Fibroblast of the aortic adventitia (primary cell): ENCODE results near the gene ODF2. TPM values are rescaled to one million over a fixed set of nuclear protein-coding genes. Genes with fewer than 3 reads are reported as not detected.

Experiments
- DNase-seq: peaks from one replicate; pipeline ENCODE4 v3.0.0-alpha.2; 2010; ENCODE audit warnings: low read depth
- H3K4me3 ChIP-seq: 2 replicates; pipeline ENCODE4 v1.5.1; 2011; ENCODE audit warnings: low read depth, mild to moderate bottlenecking, control low read depth, low read length, moderate library complexity
- CTCF ChIP-seq: IDR thresholded peaks from 2 replicates; pipeline ENCODE4 v1.5.1; 2011; ENCODE audit warnings: mild to moderate bottlenecking, low read length, control low read depth, inconsistent platforms; ENCODE audit not compliant: insufficient read depth
- total RNA-seq: library from RNA; depleted of rRNA; stranded (reverse); fragments of >200 nt; gene quantifications from 2 replicates; pipeline ENCODE4 v1.2.3, GENCODE V29; 2012; ENCODE audit warnings: low replicate concordance

Gene ODF2
- total RNA-seq, 1 donor = 25.4 TPM

GRCh38 chr9:128428644-128429512 is 26.9 kb upstream of the ODF2 start:
- H3K4me3 ChIP-seq = no peak overlapping the region
- TF ChIP-seq CTCF = no peak
- no peak for DNase-seq

GRCh38 chr9:128429513-128430086 is 26.2 kb upstream of the ODF2 start:
- no peak overlapping the region for H3K4me3 ChIP-seq
- DNase-seq = no peak
- TF ChIP-seq CTCF = no peak

DNA sequence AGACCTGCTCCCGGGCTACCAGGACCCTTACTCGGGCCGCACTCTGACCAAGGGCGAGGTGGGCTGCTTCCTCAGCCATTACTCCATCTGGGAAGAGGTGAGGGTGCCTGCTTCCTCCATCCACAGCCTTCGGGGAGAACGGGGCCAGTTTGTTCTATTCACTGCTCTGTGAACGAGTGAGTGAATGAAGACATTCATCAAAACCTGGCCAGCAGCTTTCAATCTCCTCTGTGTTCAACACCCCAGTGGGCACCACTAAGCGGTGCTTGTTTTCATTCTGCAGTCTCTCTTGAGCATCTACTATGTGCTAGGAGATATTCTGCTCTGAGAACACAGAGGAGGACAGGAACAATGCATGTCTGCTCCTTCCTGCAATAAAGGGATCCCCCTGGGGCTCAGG is 24.6 kb upstream of the ODF2 start:
- DNase-seq = no peak
- no peak for TF ChIP-seq CTCF

DNA sequence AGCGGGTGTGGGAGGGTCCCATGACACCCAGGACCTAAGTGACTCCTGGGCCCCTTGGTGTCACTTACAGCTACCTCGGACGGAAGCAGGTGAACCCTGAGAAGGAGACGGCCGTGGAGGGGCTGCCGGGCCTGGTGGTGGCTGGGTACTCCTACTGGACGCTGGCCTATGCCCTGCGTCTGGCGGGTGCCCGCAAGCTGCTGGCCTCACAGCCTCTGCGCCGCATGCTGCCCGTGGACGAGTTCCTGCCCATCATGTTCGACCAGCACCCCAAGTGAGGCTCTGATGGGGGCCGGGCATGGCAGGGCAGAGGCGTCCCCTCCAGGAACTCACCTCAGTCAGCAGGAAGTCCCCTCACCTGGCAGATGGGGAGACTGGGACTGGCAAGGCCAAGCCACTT is 21.5 kb upstream of the ODF2 start:
- no peak overlapping the region for H3K4me3 ChIP-seq
- DNase-seq = no peak
- TF ChIP-seq CTCF = no peak

More for the DNA sequence above, 24.6 kb upstream of the ODF2 start:
- H3K4me3 ChIP-seq = no peak overlapping the region

DNA sequence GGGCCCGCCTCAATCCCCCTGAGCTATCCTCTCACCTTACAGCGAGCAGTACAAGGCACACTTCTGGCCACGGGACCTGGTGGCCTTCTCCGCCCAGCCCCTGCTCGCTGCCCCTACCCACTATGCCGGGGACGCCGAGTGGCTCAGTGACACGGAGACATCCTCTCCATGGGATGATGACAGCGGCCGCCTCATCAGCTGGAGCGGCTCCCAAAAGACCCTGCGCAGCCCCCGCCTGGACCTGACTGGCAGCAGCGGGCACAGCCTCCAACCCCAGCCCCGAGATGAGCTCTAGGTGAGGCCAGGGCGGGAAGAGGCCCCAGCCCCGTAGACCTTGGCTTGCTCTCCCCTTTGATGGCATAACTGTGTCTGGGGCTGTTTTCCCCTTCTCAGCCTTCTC is 20.2 kb upstream of the ODF2 start:
- no peak overlapping the region for H3K4me3 ChIP-seq
- TF ChIP-seq CTCF = no peak
- no peak for DNase-seq

DNA sequence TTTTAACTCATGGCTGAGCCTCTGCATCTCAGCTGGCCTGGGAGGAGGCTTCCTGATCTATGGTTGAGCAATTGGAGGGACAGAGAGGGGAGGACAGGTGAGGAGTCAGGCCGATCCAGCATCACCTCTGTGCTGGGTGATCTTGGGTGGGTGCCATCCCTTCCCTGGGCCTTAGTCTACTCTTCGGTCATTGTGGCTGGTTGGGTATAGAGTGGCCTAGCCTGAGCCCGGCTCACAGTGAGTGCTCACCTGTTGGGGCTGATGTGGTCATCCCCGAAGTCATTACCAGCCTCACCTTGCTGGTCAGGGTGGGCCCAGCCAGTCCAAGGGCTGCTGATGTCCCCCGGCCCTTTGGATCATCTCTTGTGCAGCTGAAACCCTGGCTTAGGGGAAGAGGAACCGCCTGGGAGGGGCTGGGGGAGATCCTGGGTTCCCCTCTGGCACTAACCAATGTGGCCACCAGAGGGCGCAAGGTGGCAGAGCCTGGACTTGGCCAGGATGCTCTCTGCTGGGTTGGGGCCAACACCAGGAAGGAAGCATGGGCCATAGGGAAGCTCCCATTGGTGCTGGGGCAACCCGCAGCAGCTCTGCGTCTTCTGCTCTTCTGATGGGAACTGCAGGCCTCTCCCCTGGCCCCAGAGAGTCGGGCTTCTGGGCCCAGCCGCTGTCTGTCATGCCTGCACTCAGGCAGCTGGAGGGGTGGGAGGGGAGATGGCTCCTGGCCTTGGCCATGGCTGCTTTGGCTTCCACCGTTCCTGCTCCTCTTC is 17.3 kb upstream of the ODF2 start:
- TF ChIP-seq CTCF = peak; percentile 98
- no peak overlapping the region for H3K4me3 ChIP-seq
- DNase-seq = peak; percentile 84
